ENCODE results near the gene PREX1. TPM values are rescaled to one million over a fixed set of nuclear protein-coding genes. Genes with fewer than 3 reads are reported as not detected.

The PREX1 gene
- polyA plus RNA-seq, 3 donors, result 13.0 to 17.3 (median 14.3) TPM

DNA sequence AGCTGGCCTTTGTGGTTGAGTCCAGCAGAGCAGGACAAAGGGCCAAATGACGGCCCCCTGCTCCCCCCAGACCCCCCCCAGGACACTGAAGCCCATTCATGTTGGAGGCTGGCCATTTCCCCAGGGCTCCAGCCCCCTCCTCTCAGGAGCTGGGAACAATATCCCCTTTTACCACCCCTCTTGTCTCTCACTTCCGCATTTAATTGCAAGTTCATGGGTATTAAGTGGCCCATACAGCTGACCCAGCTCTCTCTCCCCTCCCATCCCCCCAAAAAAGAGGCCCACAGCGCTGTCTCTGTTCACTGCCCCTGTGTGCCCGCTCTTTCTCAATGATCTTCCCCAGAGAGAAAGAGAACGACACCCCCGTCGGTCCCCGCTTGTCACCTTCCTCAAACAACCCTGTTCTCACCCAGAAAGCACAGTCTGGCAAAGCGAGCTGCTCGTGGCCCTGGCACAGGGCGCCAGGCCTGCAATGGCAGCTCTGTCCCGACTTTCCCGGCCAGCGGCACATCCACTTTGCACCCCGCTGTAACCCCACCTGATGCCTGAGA lies 30.4 kb downstream of the PREX1 start:
- no peak for DNase-seq

DNA sequence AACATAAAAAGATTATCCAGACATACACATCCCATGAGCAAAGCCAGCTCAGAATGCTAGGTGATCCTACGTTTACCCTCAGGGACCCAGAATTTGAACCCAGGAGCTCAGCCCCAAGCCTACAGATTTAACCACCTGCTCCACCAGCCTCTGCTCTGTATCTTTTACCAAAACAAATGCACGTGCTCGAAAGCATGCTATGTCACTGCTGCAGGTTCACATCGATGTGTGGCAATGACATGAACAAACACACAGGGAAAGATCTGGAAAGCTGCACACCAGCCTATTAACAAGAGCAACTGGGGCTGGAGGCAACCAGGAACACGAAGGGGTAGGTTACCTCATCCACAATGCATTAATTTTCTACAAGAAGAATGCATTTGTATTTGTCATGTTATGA lies 32.1 kb downstream of the PREX1 start:
- no peak for DNase-seq

DNA sequence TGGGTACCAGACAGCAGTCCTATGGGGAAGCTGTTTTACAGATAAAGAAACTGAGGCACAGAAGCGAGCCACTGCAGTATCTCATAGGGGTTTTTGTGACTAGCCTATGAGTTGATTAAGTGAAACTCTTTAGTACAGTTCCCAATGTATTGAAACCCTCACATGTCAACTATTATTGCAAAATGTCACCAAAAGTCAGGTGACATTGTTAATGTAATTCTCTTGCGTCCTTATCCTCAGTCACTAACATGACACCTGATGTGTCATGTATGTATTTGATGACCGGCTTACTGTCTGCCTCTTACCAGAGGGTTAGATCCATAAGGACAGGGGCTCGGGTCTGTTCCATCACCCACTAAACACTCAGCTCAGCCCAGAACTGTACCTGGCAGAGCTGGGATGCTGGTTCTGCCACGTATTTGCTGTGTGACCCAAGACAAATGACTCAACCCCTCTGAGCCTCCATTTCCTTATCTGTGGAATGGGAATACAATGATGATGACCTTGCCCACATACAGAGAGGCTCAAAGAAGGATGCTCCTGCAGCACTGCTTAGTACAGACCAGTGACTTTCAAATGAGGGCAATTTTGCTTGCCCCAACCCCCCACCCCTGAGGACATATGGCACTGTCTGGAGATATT lies 32.9 kb downstream of the PREX1 start:
- no peak for DNase-seq

DNA sequence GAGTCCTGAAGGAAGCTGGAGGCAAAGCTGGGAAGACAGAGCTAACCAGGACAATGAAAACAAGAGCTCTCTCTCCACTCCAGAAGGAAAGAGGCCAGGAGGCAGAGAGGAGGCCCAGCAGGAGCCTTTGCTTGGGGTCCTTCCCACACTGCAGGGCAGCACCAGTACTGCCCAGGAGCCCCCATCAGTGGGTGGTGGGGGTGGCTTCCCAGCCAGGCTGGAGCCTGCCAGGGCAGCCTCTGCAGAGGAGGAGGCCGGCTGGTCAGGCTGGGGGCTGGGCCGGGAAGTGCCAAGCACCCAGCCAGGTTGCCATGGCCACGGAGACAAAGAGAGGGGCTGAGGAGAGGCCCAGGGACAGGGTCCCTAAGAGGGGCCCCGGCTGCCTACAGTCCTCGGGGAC lies 33.4 kb downstream of the PREX1 start:
- DNase-seq, result no peak

DNA sequence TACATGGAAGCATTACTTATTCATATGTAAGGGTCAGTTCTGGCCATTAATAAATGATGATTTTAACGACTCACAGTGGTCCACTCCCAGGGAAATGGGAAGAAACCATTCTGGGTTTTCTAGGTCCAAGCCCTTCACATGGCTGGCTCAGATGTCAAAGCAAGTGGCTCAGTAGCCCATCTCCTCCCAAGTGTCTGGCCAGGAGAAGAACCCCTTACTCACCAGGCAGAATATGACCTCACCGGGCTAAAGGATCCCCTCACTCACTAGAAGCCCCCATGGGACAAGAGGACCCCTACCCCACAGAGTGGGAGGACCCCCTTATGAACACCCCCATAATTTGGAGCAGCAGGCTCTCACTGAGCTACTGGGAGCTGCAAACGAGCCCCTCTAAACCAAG lies 34.0 kb downstream of the PREX1 start:
- no peak for DNase-seq

DNA sequence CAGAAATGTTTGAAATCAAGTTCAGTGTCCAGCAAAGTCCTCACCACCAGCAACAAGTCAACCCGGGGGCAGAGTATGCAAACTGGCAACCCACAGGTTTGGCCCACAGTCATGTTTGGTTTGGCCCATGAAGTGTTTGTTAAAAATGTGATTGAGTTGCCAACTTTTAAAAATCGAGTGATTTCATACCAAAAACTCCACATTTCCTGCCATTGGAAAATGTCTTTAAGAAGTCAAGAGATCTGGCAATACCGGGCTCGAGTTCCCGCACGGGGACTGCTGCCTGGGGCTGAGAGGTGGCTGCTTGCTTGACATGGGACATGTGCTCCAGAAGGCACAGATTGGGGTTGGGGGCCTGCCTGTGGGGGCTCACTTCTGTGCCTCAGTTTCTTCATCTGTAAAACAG lies 36.1 kb downstream of the PREX1 start:
- DNase-seq, result no peak

DNA sequence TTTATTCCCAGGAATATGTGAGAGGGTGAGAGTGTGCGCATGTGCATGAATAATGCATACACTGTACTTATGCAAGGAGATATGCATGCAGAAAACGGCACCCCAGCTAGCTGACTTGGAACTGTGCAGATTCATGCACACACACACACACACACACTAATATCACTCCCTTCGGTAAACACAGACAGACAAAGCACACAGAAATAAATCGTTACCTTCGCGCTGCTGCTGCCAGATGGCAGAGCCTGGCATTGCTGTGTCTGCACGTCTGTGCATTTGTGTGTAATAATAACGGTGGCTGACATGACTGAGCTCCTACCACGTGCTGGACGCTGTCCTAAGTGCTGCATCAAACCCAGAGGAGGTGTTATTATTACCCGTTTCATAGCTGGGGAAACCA lies 36.8 kb downstream of the PREX1 start:
- DNase-seq, result no peak

DNA sequence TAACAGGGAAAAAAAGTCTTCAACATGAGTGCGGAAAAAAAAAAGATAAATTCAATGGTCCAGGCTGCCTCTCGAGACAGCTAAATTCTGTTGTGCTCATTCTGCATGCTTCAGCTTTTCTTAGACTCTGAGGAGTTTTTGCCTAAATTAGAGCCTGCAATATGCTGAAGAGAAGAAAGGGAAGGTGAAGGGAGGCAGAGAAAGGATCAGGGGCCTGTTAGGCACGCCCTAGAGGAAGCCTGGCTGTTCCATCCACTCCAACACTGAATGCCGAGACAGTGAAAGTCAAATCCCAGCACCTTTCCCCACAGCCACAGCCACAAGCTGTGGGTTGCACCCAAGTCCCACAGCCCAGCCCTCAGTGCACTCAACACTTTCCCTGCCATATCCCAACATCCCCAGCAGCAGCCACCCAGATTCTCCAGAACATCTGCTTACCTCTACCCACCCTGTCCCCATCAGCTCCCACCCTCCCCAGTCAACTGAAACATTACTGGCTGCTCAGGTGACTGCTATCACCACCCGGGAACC lies 37.3 kb downstream of the PREX1 start:
- no peak for DNase-seq

DNA sequence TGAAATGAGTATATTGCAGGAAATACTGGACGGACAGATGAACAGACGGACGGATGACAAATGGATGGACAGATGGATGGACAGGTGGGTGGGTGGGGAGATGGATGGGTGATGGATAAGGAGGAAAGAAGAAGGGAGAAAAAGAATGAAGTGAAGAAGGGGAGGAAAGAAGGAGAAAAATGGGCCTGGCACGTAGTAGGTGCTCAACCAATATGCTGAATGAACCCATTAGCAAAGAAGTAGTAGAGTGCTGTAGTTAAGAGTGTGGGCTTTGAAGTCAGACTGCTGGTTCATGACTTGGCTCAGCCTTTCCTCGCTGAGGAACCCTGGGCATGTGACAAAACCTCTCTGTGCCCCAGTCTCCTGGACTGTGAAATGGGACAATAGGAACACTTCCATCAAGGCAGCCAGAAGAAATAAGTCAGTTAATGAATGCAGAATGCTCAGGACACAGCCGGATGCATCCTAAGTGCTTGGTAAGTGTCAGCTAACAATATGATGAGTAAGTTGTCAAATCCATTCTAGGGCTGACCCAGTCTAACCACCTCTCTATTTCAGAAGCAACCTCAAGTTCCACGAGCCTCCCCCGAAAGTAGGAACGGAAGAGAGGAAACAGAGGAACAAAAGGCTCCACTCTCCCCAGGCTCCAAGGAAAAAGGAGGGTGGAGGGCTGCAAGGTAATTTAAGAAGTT lies 37.9 kb downstream of the PREX1 start:
- DNase-seq, result no peak

DNA sequence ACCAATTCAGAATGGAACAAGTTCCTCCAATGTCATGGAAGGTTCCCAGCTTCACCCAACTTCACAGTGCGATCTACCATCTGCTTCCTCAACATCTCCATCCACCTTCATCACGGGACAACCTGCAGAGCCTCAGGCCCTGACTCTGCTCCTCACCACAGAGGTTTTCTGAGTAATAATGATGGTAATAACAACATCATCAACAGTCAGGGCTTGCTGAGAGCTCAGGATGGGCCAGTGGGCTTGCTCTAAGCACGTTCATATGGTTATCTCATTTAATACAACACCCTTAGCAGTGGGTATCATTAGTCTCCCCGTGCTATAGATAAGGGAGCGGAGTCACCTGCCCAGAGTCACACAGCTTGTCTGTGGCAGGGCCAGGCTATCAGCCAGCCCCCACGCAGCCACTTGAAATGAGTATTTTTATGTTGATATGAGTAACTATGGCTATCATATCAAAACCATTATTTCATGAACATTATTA lies 38.6 kb downstream of the PREX1 start:
- no peak for DNase-seq

DNA sequence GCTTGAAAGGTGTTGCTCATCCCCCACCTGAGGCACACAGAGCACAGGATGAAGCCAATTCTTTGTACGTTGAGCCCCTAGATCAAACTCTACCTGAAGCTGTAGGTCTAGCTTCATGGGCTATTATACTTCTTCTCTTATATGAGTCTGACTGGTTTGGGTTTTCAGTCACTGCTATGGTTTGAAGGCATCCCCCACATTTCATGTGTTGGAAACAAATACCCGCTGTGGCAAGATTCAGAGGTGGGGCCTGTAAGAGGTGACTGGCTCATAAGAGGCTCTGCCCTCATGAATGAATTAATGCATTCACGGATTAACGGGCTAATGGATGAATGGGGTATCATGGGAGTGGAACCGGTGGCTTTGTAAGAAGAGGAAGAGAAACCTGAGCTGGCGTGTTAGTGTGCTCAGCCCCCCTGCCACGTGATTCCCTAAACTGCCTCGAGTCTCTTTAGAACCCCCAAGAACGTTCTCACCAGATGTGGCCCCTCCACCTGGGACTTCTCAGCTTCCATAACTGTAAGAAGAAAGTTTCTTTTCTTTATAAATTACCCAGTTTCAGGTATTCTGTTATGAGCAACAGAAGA lies 39.2 kb downstream of the PREX1 start:
- DNase-seq, result no peak

DNA sequence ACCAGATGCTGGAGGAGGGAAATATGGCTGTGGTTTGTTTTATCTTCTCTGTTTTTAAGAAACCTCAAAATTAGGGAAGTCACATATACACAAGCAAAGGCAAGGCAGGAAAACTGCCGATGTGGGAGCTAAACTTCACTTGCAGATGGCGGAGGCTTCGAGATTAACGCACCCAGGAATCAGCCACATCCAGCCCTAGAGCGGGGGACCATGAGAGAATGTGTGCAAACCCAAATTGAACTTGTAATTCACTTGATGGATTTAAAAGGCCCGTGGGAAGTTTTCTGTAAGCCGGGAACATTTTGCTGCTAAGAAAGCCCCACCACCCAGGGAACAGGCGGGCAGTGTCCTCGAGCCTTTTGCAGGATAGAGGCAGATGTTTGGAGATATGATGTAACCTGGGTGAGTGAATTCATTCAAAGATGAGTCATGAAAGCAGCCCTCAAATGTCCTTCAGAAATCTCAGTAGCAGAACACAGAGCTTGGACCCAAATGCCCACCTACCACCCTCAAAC lies 39.9 kb downstream of the PREX1 start:
- no peak for DNase-seq

DNA sequence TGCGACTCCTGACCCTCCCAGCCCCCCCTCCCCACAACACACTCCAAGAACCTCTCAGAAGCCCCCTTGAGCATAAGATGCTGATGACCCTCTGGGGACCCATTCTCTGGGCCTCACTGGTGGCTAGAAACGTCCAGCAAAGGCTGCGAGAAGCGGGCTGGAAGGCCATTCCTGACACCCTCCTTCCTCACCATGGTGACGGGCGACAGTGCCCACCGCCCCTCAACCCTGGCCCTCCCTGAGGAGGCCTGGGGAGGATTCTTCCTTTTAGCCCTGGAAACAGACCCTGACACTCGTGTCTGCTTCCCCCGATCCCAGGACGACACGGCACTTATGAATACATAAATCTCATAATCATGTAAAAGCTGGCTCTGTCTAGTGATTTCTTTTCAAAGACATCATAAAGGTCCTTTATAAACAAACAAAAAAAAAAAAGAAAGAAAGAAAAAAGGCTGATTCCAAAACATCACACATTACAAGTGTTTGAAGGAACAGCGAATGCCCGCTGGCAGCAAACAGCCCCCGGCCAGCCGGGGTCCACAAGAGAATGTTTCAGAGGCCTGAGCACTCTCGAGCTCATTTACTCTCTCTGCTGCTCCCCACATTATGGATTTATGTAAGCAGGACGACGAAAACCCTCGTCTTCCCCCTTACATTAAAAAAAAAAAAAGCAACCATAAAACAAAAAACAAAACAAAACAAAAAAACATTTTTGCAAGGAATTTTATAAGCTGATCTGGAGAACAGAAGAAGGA lies 40.7 kb downstream of the PREX1 start:
- DNase-seq, result no peak

DNA sequence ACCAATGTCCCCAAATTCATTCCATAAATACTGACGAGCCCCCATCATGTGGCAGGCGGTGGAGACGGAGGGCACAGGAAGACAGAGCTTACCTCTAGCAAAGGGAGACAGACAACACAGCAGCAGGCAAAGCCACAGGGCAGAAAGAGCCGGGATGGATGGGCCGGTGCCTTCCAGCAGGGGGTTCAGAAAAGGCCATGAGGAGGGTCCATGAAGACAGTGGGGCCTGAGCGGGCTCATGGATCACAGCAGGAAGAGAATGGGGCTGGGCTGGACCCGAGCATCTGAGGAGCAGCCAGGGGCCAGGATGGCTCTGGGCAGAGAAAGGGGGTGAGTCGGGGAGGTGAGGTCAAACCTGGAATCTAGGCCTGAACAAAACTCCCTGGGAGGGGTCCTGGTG lies 42.0 kb downstream of the PREX1 start:
- DNase-seq, result no peak

DNA sequence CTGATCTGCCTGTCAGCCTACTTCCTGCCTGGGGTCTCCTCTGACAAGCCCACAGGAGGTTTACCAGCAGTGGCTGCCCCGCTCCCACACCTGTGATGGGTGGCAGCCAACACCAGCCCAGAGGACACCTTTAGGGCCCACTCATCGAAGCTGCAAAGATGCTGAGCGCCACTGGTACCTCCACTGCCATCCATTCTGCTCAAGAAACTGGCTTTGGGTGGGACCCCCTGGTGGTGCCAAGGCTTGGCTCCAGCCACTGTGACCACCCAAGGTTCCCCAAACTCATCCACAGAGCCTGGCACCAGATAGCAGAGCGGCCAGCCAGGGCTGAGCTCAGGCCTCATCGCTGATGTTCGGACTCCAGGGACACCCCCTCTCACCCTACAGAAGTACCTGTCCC lies 42.5 kb downstream of the PREX1 start:
- no peak for DNase-seq

DNA sequence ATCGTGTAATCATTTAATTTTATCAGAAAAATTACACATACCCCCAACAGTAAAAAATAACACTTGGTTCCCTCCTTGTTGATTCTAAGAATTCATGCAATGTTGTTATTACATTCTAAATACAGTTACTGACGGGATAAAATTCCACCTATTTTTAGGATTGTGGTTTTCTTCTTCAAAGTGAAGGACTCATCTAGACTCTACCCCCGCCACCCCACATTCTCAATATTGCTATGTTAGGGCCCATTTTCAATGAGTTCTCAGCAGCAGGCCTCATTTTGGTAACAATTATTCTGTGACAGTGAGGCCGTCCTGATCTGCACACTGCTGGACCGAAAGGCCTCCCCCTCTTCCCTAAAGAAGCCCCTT lies 43.5 kb downstream of the PREX1 start:
- no peak for DNase-seq

DNA sequence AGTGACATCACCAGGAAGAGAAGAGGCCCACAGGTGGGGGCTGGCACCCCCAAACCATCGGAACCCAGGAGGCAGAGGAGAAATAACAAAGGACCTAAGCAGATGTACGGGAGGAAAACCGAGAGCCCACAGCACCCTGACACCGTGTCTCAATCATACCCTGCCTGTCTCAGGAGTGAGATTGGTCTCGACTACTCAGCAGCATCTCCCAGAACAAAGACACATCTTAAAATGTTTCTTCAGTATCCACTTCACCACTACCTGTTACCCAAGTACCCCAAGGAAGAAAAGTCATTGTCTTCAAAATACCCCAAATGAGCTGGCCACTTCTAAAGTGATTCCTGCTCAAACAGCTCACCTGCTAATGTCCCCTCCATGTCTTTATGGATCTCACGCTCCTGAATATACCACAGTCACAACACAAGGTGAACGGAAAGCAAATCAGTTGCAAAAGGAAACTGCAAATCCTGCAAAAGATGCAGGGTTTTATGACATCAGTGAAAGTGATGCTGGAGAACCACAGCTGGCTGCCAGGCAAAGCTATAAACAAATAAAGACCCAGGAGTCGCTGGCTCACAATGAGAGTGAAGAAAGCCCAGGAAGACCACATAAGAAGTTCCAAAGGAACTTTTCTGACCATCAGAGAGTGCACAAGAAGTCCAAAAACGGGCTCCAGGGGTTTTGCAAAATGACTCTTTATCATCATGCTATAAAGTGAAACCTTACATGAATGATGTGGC lies 44.1 kb downstream of the PREX1 start:
- DNase-seq, result no peak

DNA sequence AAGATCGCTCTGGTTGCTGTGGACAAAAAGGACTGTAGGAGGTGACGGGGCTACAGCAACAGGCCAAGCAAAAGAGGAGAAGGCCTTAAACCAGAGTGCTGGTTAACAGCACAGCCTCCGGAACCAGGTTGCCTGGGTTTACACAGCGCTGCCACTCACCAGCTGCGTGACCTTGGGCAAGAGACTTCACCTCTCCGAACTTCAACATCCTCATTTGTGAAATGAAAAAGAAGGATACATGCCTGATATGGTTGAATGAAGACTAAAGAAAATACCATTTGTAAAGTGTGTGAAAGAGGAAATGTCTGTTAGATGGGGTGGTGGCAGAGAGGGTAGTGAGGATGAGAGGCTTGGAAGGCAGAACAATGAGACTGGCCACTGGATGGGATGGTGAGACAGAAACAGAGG lies 44.9 kb downstream of the PREX1 start:
- DNase-seq, result no peak

DNA sequence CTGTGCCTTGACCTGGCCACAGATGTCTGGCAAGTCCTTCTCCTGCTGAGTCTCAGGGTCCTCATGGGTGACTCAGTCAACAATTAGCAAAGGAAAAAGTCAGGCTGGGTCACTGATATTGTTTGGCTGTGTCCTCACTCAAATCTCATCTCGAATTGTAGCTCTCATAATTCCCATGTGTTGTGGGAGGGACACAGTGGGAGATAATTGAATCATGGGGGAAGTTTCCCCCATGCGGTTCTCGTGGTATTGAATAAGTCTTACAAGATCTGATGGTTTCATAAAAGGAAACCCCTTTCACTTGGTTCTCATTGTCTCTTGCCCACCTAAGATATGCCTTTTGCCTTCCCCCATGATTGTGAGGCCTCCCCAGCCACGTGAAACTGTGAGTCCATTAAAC lies 45.7 kb downstream of the PREX1 start:
- no peak for DNase-seq

DNA sequence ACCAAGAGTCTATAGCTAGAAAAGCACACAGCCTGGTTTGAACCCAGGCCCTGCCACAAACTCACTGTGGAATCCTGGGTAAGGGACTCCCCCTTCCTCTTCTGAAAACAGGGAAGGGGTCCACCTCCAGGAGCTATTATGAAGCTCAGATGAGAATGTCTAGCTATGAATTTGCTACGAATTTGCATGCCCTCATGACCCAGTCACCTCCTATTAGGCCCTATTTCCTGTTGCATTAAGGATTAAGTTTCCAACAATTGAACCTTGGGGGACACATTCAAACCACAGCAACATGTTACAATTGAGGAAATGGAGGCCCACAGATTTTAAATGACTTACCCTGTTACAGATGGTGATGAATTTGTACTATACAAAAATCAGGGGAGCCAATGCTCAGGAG lies 46.2 kb downstream of the PREX1 start:
- DNase-seq, result no peak

DNA sequence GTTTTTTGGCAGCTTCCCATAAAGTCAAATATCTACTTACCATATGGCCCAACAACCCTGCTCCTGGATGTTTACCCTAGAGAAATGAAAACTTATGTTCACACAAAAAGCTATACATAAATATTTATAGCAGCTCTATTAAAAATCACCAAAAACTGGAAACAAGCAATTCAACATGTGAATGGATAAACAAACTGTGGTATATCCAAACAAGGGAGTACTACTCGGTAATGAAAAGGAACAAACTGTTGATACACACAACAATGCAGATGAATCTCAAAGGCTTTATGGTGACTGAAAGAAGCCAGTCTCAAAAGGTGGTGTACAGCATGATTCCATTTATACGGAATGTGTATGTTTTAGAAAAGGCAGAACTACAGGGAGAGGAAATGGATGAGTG lies 48.4 kb downstream of the PREX1 start:
- DNase-seq, result no peak
